Caco-2 (cell line): ENCODE data around the gene MICA. TPM values are rescaled to one million over a fixed set of nuclear protein-coding genes. Genes with fewer than 3 reads are reported as not detected.

Source experiments
- BruUV-seq: library from RNA; stranded (reverse); fragments of 400-500 nt; replicated peaks from 2 replicates; lab custom pipeline; 2021; lab: Mats Ljungman, UMichigan
- CTCF ChIA-PET: fragments of 300-600 bp; sonication (Branson Sonifier 250); formaldehyde crosslinking; loops from one replicate; lab custom pipeline; 2022; ENCODE audit warnings: antibody characterized with exemption; lab: Charles Lee
- POLR2A ChIA-PET: fragments of 300-600 bp; sonication (Branson Sonifier 250); formaldehyde crosslinking; loops from one replicate; lab custom pipeline; 2022; ENCODE audit warnings: antibody characterized with exemption; lab: Charles Lee
- DNase-seq, 2 experiments: peaks; one replicate each; pipeline versions ENCODE4 v3.0.0 to v3.0.0-alpha.2; 2020 to 2022
- H3K27me3 ChIP-seq: replicated peaks from 2 replicates; pipeline ENCODE4 v1.6.0; 2011; ENCODE audit warnings: low read length; ENCODE audit not compliant: control insufficient read depth, insufficient read depth
- H3K36me3 ChIP-seq: 2 replicates; pipeline ENCODE4 v1.5.1; 2011; ENCODE audit warnings: low read length; ENCODE audit not compliant: control insufficient read depth, insufficient read depth
- H3K4me1 ChIP-seq: fragments of 250-450 bp; sonication (Bioruptor Pico); 2 replicates; pipeline ENCODE4 v1.5.1; 2020; ENCODE audit warnings: mild to moderate bottlenecking
- H3K4me3 ChIP-seq: 2 replicates; pipeline ENCODE4 v1.5.1; 2011; ENCODE audit warnings: low read depth, mild to moderate bottlenecking, control low read depth, low read length
- H3K9me3 ChIP-seq: fragments of 250-450 bp; sonication (Bioruptor Pico); 2 replicates; pipeline ENCODE4 v1.5.1; 2020; ENCODE audit warnings: mild to moderate bottlenecking, moderate library complexity
- H3K27ac Mint-ChIP-seq: one replicate; pipeline ENCODE4 v1.8.0; 2022; ENCODE audit warnings: mixed read lengths; ENCODE audit not compliant: unreplicated experiment
- H3K27me3 Mint-ChIP-seq: one replicate; pipeline ENCODE4 v1.8.0; 2022; ENCODE audit warnings: mixed read lengths; ENCODE audit not compliant: insufficient read depth, unreplicated experiment
- H3K36me3 Mint-ChIP-seq: one replicate; pipeline ENCODE4 v1.8.0; 2022; ENCODE audit warnings: mild to moderate bottlenecking, mixed read lengths; ENCODE audit not compliant: insufficient read depth, unreplicated experiment
- H3K4me1 Mint-ChIP-seq: one replicate; pipeline ENCODE4 v1.8.0; 2022; ENCODE audit warnings: low read depth, mixed read lengths; ENCODE audit not compliant: unreplicated experiment
- H3K4me3 Mint-ChIP-seq: one replicate; pipeline ENCODE4 v1.8.0; 2022; ENCODE audit warnings: mild to moderate bottlenecking, moderate library complexity, mixed read lengths; ENCODE audit not compliant: unreplicated experiment
- H3K9me3 Mint-ChIP-seq: one replicate; pipeline ENCODE4 v1.8.0; 2022; ENCODE audit warnings: mixed read lengths; ENCODE audit not compliant: unreplicated experiment
- intact Hi-C: fragments of 100-400 bp; cut with micrococcal nuclease; formaldehyde crosslinking; loops from one replicate; pipeline ENCODE4 v1.10.0; 2022; ENCODE audit not compliant: unreplicated experiment
- total RNA-seq: library from RNA; stranded (reverse); gene quantifications from 2 replicates; pipeline ENCODE4 v1.2.3, GENCODE V29; 2022
- TF ChIP-seq, protein P1 (sequence below), 2 experiments: fragments of 200-600 bp in 1 of 2; IDR thresholded peaks; 1 replicate in 1 of 2; 2 replicates in 1 of 2; pipeline versions ENCODE4 v1.5.1 to v1.8.0; 2011 to 2022; ENCODE audit warnings: antibody characterized with exemption in 1 of 2, control low read depth in 1 of 2, inconsistent platforms in 1 of 2, low read depth in 1 of 2, low read length in 1 of 2, mild to moderate bottlenecking in 1 of 2, moderate library complexity in 1 of 2; ENCODE audit not compliant: insufficient read depth in 1 of 2, severe bottlenecking in 1 of 2, unreplicated experiment in 1 of 2

Gene MICA
- total RNA-seq, 1 experiment from 2014 or later = 12.6 TPM

- intact Hi-C loops = loop anchor here (10.0 kb wide), 1 partner anchor 94 kb away; the partner anchor contains the start of gene MICB
- Histone ChIP-seq H3K4me3 (peak overlapping the region; percentile 48), H3K27me3 (no peaks in the 10 kb centered on the region), H3K36me3 (no peaks in the 10 kb centered on the region), H3K4me1 (peaks cover 6% of the 10 kb centered on the region), H3K9me3 (peaks cover 4% of the 10 kb centered on the region; the same call in 1 of the 2 replicates)
- DNase-seq = no peak
- no peaks in the 10 kb centered on the region for H3K27me3 Mint-ChIP-seq
- ChIA-PET POLR2A (interaction anchor here (0.6 kb wide), 2 partner anchors 310 to 1582 kb away, joined by 3 to 8 read pairs; no protein-coding TSS in a partner anchor), CTCF (interaction anchor here (0.7 to 1.2 kb wide), 3 partner anchors 42 to 740 kb away, joined by 3 to 5 read pairs (median 4); no protein-coding TSS in a partner anchor)
- peaks cover 11% of the 10 kb centered on the region for H3K36me3 Mint-ChIP-seq
- H3K27ac Mint-ChIP-seq = no peak overlapping the region
- TF ChIP-seq, protein P1, sequence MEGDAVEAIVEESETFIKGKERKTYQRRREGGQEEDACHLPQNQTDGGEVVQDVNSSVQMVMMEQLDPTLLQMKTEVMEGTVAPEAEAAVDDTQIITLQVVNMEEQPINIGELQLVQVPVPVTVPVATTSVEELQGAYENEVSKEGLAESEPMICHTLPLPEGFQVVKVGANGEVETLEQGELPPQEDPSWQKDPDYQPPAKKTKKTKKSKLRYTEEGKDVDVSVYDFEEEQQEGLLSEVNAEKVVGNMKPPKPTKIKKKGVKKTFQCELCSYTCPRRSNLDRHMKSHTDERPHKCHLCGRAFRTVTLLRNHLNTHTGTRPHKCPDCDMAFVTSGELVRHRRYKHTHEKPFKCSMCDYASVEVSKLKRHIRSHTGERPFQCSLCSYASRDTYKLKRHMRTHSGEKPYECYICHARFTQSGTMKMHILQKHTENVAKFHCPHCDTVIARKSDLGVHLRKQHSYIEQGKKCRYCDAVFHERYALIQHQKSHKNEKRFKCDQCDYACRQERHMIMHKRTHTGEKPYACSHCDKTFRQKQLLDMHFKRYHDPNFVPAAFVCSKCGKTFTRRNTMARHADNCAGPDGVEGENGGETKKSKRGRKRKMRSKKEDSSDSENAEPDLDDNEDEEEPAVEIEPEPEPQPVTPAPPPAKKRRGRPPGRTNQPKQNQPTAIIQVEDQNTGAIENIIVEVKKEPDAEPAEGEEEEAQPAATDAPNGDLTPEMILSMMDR (IDR thresholded peaks at IDR 0.05; ENCODE audit: insufficient read depth in 1 of 2, low read depth in 1 of 2, low read length in 1 of 2, severe bottlenecking in 1 of 2, unreplicated experiment in 1 of 2) = no peak
- no TSS peak for BruUV-seq
- H3K4me1 Mint-ChIP-seq = peaks cover 31% of the 10 kb centered on the region
- H3K4me3 Mint-ChIP-seq = peak overlapping the region; percentile 67
- H3K9me3 Mint-ChIP-seq = peaks cover 9% of the 10 kb centered on the region
These were observed 2.7 kb upstream of the MICA start for GRCh38 chr6:31400467-31401289.

- BruUV-seq = no TSS peak
These were observed 2.0 kb upstream of the MICA start for GRCh38 chr6:31401403-31401802.

More at GRCh38 chr6:31401403-31401802, 2.0 kb upstream of the MICA start:
- no peak overlapping the region for H3K27ac Mint-ChIP-seq
- ChIA-PET POLR2A (interaction anchor here (0.6 kb wide), 2 partner anchors 310 to 1581 kb away, joined by 3 to 8 read pairs; no protein-coding TSS in a partner anchor), CTCF (interaction anchor here (0.7 to 1.0 kb wide), 2 partner anchors 41 to 739 kb away, joined by 3 to 5 read pairs; no protein-coding TSS in a partner anchor)
- peaks cover 11% of the 10 kb centered on the region for H3K36me3 Mint-ChIP-seq
- intact Hi-C loops = loop anchor here (10.0 kb wide), 1 partner anchor 93 kb away; the partner anchor contains the start of gene MICB
- Histone ChIP-seq H3K4me1 (peaks cover 6% of the 10 kb centered on the region), H3K36me3 (no peaks in the 10 kb centered on the region), H3K27me3 (no peaks in the 10 kb centered on the region), H3K4me3 (no peak overlapping the region), H3K9me3 (peaks cover 4% of the 10 kb centered on the region; the same call in 1 of the 2 replicates)
- TF ChIP-seq, protein P1 (IDR thresholded peaks at IDR 0.05; ENCODE audit: insufficient read depth in 1 of 2, low read depth in 1 of 2, low read length in 1 of 2, severe bottlenecking in 1 of 2, unreplicated experiment in 1 of 2) = no peak
- peak in 1 of 2 experiments; percentile 58 for DNase-seq
- no peaks in the 10 kb centered on the region for H3K27me3 Mint-ChIP-seq
- H3K9me3 Mint-ChIP-seq = peaks cover 9% of the 10 kb centered on the region
- peak overlapping the region; percentile 6 for H3K4me3 Mint-ChIP-seq
- peaks cover 36% of the 10 kb centered on the region for H3K4me1 Mint-ChIP-seq
